ENCODE measurements around the gene INKA1. TPM values are rescaled to one million over a fixed set of nuclear protein-coding genes. Genes with fewer than 3 reads are reported as not detected.

The INKA1 gene
- total and polyA plus RNA-seq, 9 of the 15 experiments (the other 6 are each of a cell fraction or from before 2014, with no cell fraction given), result 0.55 to 13.9 (median 6.7) TPM

GRCh38 chr3:49805897-49806701 is 3.0 kb downstream of the INKA1 start (continued):
- no peak for TF ChIP-seq CUX1 (CRISPR knock-in tag; IDR thresholded peaks at IDR 0.05)
- no peak for TF ChIP-seq SOX6 (IDR thresholded peaks at IDR 0.05)
- TF ChIP-seq ERF (CRISPR knock-in tag; IDR thresholded peaks at IDR 0.05), result no peak
- TF ChIP-seq ARID4B (CRISPR knock-in tag; IDR thresholded peaks at IDR 0.05), result no peak
- peak; percentile 81 for TF ChIP-seq DPF2 (IDR thresholded peaks at IDR 0.05)
- no peak for TF ChIP-seq SMAD3 (CRISPR knock-in tag; conservative IDR thresholded peaks at IDR 0.05)
- no peak for TF ChIP-seq ZFPM2 (CRISPR knock-in tag; IDR thresholded peaks at IDR 0.05)
- no peak for TF ChIP-seq ZKSCAN8 (CRISPR knock-in tag; IDR thresholded peaks at IDR 0.05)
- TF ChIP-seq SMAD4 (CRISPR knock-in tag; conservative IDR thresholded peaks at IDR 0.05), result no peak
- no peak for TF ChIP-seq RBM39 (optimal IDR thresholded peaks at IDR 0.05; ENCODE audit: low read depth, low read length)
- TF ChIP-seq ATF3 (IDR thresholded peaks at IDR 0.05), result no peak
- TF ChIP-seq ATF3 (CRISPR knock-in tag; conservative IDR thresholded peaks at IDR 0.05), result no peak
- TF ChIP-seq ZNF766 (CRISPR knock-in tag; conservative IDR thresholded peaks at IDR 0.05), result 0 out of 2 replicates have a peak, but pooled peaks have one; percentile 38

All from K562 (cell line).